T follicular helper cell (primary cell): ENCODE measurements around the gene APBA2.
A peak's percentile ranks its signal among the peaks of the same experiment; 100 is the strongest.
"Not testable (repeated sequence)": the region's sequence is repeated elsewhere in the genome, so short reads cannot be mapped to it uniquely, and the experiment has no call there.

Experiments used
- DNase-seq: peaks from one replicate; pipeline ENCODE4 v3.0.0-alpha.2; 2020; ENCODE audit warnings: low read depth
- total RNA-seq, 2 experiments: gene quantifications; one replicate each; lab custom pipeline; 2026; lab: John Stamatoyannopoulos, UW

The APBA2 gene
- 20.8 to 97.2 reads per million in 2 experiments for total RNA-seq

DNA sequence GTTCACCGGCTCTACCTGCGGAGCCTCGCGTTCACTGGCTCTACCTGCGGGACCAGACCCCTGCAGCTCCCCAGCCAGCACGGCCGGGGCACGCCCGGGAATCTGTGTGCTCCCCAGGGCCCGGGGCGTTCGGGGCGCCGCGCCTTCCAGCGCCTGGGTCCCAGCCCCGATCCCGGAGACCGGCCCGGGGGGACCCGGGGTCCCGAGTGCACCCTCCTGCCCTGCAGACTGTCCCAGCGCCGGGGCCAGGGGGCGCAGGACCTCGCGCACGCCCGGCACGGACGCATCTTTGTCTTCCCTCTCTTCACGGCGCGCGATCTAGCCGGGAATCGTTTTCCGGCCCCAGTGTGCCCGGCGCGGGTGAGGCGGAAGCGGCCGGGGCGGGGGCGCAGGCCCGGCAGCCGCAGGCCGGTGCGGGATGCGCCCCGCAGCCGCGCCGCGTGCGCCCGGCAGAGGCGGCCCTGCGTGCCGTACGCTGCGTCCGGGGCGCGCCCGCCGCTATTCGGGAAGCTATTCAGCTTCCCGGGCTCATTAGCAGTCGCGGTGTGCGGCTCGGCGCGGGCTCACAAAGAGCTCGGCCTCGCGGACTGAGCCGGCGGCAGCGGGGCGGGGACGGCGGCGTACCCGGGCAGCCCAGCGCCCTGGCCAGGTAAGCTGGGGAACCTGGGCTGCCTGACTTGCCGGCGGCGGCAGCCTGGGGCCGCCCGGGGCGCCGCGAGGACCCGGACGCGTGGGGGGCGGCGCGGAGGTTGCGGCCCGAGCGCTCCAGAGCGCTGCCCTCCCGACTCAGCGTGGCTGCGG, at the start of gene APBA2:
Gene APBA2, plus strand, starts transcription at position 345 of the 801 bp plus-strand sequence. CDS start 167,911 bp downstream, outside the sequence.
- DNase-seq = peak; percentile 16

DNA sequence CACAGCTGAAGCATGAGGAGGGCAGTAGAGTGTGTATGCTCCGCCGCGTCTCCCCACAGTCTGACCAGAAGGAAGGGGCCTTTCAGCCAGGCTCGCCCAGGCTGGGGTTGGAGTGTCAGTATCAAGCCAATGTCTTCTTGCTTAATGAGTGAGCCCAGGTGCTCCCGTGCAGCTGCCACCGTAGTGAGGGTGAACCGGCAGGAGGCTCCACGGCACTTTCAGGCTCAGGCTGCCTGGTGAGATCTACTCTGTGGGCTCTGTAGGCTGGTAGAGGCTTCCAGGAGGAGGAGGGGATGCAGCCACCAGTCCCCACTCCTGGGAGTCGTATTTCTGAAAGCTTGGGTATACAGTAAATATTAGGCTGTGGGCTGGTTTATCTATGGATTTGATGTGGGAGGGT, 45.5 kb upstream of the APBA2 start:
- not testable (repeated sequence) for DNase-seq

DNA sequence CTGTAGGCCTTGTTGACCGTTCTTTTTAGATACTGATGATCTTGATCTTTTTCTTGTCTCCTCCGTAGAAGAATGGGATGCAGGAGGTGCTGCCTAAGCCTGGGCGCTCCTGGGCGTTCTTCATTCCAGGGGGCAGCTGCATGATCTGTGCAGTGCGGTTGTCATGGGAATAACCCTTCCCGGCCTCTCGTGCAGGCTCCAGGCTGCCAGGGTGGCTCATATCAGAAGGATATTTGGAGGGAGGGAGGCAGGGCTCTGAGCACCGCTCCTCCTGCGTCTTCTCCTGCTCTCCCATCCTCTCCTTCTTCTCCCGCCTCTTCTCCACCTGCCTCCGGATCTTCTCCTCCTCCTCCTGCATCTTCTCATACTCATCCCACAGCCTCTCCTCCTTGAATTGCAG, 43.6 kb upstream of the APBA2 start:
- not testable (repeated sequence) for DNase-seq

DNA sequence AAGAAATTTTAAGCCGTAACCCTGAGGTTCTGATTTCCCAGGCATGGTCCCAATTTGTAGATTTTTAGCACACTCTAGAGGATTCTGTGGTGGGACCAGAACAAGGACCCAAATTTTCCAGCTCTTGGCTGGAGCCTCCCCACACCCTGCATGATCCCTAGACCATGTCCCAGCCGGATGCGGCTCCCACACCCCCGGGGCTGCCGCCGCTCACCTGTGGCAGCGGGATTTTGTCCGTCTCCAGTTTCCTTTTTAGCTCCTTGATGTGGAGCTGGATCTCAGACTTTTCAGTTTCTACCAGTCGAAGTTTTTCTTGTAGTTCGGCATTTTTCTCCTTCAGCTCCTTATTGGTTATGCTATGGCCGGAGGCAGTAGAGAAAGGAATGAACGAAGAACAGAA, 42.3 kb upstream of the APBA2 start:
- not testable (repeated sequence) for DNase-seq

DNA sequence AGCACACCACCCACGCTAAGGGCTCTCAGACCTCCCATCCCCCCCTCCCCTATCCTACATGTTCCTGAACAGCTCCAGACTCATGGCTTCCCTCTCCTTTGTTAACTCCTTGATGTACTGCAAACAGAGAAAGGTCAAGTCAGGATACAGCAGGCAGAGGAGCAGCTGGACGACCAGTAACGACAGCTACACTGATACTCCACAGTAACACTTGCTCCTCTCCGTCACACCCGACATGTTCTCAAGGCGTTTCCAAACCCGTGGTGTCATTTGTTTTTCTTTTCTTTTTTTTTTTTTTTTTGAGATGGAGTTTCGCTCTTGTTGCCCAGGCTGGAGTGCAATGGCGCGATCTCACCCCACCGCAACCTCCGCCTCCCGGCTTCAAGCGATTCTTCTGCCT, 41.6 kb upstream of the APBA2 start:
- DNase-seq = not testable (repeated sequence)

DNA sequence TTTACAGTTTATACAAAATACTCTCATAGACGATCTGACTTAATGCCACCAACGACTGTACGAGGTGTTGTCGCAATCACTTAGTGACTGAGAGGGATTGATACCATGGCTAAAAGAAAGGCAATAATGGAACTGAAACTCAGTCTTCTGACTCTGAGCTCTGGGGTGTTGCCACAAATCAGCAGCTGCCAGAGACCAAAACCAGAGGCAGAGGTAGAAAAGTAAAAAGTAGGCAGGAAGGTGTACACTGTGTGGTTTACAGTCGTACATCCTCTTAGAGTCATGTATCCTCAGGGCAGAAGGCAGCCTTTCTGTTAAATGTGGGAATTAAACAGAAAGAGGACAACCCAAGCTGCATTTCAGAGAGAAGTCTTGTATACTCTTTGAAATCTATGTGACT, 38.5 kb upstream of the APBA2 start:
- not testable (repeated sequence) for DNase-seq

DNA sequence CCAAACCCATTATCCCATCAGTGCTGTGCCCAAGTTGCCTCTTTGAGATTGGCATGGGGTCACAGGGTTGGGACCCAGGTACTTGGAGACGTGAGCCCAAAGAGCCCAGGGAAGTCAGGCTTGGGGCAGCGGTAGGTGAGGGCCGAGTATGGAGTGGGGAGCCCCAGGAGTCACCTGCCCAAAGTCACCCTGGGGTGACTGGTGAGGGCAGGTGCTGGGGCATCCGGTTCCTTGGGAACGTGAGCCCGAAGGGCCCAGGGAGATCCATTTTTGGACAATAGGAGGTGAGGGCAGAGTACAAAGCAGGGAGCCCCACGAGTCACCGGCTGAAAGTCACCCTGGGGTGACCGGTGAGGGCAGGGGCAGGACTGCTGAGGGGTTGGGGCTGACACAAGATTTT, 37.8 kb upstream of the APBA2 start:
- not testable (repeated sequence) for DNase-seq

DNA sequence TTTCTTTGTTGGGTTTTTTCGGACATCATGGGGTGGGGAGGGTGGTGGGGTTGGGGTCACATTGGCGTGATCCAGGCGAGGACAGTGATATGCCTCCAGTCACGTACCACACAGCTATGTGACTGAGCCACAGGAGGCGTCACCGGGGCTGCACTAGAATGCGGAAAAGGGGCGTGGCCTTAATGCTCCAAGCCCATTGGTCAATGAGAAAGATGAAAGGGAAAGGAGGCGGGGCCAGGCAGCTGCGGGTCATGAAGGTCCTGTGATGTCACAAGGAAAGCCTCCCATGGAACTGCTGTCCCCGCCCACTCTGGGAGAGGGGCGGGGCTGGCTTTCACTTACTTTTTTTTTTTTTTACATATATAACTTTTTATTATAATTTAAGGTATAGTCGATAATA, 37.3 kb upstream of the APBA2 start, which contains the start of gene GOLGA6L7:
Gene GOLGA6L7, minus strand, starts transcription at position 124 of the 400 bp plus-strand sequence. Its CDS starts 95 bp downstream, at position 29.
- DNase-seq = not testable (repeated sequence)

DNA sequence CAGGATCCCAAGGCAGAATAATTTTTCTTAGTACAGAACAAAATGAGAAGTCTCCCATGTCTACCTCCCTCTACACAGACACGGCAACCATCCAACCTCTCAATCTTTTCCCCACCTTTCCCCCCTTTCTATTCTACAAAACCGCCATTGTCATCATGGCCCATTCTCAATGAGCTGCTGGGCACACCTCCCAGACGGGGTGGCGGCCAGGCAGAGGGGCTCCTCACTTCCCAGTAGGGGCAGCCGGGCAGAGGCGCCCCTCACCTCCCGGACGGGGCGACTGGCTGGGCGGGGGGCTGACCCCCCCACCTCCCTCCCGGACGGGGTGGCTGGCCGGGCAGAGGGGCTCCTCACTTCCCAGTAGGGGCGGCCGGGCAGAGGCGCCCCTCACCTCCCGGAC, 36.5 kb upstream of the APBA2 start:
- not testable (repeated sequence) for DNase-seq

DNA sequence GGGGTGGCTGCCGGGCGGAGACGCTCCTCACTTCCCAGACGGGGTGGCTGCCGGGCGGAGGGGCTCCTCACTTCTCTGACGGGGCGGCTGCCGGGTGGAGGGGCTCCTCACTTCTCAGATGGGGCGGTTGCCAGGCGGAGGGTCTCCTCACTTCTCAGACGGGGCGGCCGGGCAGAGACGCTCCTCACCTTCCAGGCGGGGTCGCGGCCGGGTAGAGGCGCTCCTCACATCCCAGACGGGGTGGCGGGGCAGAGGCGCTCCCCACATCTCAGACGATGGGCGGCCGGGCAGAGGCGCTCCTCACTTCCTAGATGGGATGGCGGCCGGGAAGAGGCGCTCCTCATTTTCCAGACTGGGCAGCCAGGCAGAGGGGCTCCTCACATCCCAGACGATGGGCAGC, 36.0 kb upstream of the APBA2 start:
- not testable (repeated sequence) for DNase-seq

DNA sequence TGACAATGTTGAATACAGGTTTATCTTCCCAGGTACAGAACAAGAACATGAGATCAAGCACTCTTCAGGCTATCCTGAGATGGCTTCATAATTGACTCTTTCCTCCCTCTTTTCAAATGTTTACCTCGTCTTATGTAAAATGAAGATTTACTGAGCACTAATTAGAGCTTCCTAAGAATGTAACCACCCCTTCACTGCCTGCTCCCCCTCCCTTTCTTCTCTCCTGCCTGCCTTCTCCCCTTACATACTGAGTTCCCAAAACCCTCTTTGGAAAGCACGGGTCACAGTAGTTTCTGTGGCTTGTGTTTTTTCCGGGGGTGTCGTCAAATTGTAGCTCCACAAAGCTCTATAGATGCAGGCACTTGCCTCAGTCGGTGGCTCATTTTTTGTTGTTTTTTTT, 32.1 kb upstream of the APBA2 start:
- not testable (repeated sequence) for DNase-seq

DNA sequence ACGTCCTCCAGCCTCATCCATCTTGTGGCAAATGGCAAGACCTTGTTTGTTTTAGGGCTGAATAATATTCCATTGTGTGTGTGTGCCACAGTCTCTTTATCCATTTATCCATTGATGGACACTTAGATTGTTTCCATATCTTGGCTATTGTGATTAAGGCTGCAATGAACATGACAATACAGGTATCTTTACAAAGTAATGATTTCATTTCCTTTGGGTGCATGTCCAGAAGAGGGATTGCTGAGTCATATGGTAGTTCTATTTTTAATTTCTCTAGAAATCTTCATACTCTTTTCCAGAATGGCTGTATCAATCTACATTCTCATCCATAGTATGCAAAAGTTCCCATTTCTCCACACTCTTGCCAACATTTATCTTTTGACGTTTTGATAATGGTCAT, 31.2 kb upstream of the APBA2 start:
- not testable (repeated sequence) for DNase-seq

DNA sequence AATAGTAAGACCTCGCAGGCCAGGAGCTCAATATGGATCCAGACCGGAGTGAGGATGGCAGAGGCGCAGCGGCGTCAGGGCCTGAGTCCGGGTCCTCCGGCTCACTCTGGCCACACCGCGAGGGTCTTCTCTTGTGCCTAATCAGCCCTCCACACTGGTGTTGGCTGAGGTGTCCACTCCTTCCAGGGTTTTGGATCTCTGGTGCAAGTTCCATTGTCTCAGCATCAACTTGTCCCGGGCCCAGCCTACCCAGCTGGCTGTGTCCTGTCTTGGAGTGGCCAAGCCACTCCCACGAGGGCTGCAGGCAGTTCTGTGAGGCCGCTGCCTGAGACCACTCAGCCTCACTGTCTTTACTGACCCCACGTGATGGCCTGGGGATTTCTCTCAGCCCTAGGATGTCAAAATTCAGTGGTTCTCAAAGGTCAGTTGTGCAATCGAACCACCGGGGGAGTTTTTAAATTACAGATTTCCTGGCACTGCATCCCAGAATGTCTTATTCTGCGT, 24.7 kb upstream of the APBA2 start:
- DNase-seq = no peak

DNA sequence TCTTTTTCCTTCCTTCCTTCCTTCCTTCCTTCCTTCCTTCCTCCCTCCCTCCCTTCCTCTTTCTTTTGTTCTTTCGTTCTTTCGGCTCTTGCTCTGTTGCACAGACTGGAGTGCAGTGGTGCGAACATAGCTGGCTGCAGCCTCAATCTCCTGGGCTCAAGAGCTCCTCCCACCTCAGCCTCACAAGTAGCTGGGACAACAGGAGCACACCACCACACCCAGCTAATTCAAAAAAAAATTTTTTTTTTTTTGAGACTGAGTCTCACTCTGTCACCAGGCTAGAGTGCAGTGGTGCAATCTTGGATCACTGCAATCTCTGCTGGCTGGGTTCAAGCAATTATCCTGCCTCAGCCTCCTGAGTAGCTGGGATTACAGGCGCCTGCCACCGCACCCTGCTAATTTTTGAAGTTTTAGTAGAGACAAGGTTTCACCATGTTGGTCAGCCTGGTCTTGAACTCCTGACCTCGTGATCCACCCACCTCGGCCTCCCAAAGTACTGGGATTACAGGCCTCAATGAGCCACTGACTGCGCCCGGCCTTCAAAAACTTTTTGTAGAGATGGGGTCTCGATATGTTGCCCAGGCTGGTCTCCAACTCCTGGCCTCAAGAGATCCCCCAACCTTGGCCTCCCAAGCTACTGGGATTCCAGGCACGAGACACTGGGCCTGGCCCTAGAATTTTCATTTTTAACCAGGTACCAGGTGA, 24.0 kb upstream of the APBA2 start:
- not testable (repeated sequence) for DNase-seq

DNA sequence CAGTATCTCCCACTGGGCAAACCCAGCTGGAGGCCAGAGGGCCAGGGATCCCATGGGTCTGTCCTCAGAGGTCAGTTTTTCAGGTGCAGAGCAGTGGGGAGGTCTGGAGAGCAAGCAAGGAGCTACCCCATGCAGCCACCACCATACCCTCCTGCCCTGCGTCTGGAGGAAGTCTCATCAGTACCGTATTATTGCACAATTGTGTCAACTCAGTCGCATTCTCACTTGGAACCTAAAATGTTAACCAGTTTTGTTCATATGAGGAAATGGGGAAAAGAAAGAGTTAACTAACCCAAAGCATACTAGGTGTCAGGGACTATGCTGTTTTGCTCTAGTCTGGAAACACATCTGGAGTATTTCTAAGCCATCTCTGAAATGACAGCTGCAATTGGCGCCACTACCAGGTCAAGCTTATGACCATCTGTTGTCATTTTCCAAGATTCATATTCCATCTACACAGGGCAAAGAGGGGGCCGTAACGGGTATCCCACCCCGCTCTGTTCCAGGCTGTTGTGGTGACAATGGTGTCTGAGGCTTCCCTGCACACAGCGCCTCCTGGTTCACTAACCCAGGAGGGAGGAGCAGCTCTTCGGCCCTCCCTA, 16.9 kb upstream of the APBA2 start:
- no peak for DNase-seq

DNA sequence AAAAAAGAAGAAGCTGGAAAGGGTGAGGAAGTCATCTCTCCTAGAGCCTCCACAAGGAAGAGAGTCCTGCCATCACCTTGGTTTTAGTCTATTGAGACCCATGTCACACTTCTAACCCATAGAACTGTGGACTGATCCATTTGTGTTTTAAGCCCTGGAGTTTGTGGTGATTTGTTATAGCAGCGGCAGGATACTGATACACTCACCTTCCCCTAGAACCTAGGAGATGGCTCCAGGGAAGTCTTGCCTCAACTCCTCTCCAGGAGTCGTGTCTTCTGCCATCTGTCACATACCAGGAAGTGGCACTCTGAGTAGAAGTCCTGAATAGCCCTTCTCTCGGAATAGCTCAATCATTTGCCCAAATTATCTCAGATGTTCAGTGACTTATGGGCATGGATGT, 14.6 kb upstream of the APBA2 start:
- no peak for DNase-seq

DNA sequence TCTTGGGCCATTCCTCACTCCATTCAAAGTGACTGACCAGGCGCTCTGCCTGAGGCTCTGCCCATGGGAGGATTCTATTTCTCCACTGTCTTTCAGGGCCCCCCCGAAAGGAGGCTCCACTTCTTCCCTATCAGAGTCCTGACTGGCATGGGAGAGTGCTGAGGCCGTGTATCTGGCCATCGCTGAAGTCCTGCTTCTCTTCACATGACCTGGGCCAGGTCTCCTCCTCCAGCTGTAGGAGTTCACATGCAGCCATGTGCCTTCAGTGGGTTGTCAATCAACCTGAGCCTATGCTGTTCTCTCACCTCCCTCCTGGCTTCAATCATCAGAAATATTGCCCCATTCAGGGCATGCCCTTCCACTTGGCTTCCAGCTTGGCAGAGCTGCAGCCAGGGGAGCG, 12.8 kb upstream of the APBA2 start:
- DNase-seq = no peak

DNA sequence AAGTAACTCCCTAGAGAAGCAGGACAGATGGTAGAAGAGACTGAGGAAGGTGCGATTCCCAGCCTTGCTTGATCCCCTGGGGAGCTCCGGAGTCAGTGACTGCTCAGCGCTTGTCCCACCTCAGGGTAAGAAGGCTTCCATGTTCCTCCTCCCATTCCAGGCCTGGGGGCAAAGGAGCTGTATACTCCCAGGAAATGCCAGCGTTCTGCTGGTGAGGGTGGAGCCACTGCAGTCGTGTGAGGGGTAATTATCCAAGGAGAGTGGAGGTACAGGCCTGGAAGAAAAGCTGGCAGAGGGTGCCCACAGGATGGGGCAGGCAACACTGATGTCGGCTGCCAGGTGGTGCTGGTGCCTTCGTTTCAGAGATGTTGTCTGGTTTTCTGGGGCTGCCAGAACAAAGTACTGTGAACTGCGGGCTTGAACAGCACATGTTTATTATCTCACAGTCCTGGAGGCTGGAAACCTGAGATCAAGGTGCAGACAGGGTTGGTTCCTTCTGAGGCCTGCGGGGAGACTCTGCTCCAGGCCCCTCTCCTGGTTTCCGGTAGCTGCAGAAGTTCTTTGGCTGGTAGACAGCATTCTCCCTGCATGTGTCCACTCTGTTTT, 12.1 kb upstream of the APBA2 start:
- DNase-seq = peak; percentile 18

DNA sequence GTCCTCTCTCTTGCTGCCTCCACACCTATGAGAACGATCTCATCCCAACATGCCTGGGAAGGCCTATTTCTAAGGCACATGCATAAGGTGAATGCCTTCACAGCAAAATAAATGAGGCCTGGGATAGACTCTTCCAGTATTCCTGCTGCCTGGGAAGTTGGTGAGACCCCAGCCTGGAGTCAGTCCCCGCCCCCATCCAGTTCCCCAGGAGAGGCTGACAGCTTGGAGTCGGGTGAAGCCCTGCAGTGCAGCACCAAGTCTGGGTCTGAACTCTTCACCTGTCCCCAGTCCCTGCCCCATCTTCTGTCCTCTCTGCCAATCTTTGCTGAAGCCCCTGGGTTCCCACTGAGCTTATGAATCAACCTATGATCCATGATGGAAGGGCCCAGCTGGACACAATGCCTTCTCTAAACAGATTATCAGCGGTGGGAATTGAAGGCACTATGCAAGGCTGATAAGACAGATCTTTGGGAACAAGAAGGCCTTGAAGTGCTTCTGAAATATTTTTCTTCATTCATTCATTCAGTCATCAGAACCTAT, 10.2 kb upstream of the APBA2 start:
- DNase-seq = no peak

DNA sequence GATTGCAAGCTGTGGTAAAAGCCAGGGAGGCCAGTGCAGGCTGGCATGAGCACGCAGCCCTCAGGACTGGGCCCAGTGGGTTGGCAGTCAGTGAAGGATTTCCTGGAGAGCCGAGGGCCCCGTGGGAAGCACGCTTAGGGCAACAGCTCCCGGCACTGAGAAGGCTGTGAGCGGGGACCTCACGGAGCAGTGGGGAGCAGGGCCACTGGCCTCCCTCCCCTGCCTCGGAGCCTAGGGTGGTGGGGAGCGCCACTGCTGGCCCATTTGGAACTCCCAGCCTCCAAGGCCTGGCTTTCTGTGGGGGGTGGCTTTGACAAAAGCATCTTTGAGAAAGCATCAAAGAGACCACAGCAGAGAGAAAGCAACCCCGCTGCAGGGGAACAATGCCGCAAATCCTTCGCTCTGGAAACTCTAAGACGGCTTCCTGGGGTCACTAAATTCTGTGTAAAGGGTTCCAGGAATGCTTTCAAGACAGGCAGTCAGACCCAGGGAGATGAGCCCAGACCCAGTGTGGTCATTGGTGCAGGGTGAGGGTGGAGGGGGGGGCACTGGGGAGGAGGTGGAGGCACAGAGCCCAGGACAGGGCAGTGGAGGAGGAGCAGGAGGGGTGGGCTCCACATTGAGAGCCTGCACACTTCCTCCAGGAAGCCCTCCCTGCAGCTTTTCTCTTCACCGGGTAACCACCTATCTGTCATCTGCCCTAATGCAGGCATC, 9.5 kb upstream of the APBA2 start:
- DNase-seq = no peak

DNA sequence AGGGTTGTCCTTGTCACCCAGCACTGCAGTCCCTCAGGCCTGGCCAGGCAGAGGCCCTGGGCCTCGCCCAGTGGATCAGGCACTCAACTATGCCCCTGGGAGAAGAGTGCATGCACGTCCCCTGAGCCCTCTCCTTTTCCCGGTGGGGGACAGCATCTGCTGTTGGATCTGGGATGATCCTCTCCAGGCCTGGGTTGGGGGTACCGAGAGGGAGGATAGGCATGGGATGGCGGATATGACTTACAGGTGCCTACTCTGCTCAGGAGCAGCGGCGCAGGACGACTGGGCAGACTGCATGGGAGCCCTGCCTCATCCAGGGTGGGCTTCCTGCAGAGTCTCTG, 9.0 kb upstream of the APBA2 start:
- no peak for DNase-seq
